ENCODE measurements around the gene COX20.
"Not testable (repeated sequence)": the region's sequence is repeated elsewhere in the genome, so short reads cannot be mapped to it uniquely, and the experiment has no call there.

Gene COX20, protein sequence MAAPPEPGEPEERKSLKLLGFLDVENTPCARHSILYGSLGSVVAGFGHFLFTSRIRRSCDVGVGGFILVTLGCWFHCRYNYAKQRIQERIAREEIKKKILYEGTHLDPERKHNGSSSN

DNA sequence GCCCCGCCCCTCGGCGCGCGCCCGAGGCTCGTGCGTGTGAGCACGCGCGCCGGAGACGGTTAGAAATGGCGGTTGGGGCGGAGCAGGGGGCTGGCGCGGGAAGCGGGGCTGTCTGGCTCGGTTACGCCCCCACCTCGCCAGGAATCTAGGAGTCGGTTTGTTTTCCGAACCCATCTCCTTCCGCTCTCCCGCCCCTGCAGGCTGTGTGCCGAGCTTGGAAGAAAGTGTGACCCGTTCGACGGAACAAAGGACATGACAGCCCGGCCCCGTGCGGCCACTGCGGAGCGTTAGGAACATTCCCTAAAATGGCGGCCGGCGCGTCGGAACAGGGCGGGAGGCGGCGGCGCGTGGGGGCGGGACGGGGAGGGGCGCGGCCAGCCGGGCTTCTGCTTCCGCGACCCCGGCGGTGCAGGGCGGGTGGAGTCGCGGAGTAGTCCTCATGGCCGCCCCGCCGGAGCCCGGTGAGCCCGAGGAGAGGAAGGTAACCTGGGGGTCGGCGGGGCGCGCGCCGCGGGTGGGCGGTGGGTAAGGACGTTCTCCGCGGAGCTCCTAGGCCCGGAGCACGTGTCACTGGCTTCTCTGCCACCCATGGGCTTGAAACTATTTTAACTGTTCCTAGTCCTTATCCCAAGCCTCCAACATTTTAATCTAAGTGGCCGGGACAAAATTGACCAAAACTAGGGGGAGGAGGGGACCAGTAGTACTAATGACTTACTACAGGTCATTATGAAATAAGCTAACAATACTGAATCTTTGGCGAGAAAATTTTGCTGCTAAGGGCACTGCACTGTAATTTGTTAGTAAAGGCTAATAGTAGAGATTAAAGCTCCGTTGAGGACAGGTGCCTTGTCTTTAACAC lies at the start of gene COX20:
Gene COX20 (plus strand): TSS at position 383 of the 859 bp plus-strand sequence. CDS start 57 bp downstream, at position 440.
- Histone ChIP-seq H3K27ac (peak within 1 kb of the TSS; percentile 94 to 100 (median 97)), H3K4me2 (peak within 1 kb of the TSS; percentile 72 to 93 (median 85)), H4K20me1 (peaks cover 0 to 37% (median 24%) of the 10 kb centered on the region in 11 experiments; a peak in 18 of 22 replicates), H3K36me3 (peaks cover 11 to 29% (median 22%) of the 10 kb centered on the region in 11 experiments), H3K9me3 (replicated peaks in 1 of 11) (no peaks in the 10 kb centered on the region), H3K4me1 (peaks cover 46 to 67% (median 59%) of the 10 kb centered on the region in 10 experiments), H3K27me3 (no peaks in the 10 kb centered on the region), H3K9ac (peak within 1 kb of the TSS; percentile 92 to 98 (median 97)), H3K4me3 (peak within 1 kb of the TSS; percentile 63 to 86 (median 76))
- TF ChIP-seq Cebpa-rat (IDR thresholded peaks at IDR 0.05), result no peak

DNA sequence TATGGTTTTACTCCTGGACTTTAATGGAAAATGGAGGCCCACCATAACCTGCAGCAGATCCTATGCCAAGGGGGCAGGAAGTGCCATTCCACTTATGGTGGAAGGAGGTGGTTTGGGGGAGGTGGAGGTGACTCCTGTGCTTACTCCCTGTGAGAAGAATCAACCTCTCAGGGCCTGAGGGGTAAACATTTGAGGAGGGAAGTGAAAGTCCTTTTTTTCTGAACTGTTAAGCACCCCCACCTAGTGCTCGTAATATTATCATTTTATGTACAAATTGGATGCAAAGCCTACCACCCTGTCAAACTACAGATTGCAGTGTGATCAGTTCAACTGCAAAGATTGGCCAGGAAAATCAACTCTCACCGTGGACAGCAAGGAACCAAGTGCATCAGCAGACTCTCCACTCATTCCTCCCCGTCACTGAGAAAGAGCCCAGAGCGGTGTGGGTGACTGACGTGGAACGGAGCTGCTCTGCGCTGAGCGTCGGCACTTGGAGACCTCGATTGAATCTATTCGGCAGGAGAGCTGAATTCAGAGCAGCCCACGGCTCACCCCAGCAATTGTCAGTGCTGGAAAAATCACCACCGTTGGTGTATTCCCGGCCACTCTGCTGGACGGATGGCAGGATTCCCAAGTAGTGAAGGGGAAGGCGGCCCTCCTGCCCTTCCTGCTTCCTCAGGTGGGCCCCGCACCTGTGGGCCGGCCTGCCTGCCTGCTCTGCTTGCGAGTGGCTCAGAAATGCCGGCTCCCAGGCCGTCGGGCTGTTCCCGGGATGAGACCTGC lies 46.8 kb upstream of the COX20 start:
- Histone ChIP-seq H3K4me1 (peaks cover 5 to 16% (median 14%) of the 10 kb centered on the region in 10 experiments; a peak in 18 of 20 replicates), H4K20me1 (no peaks in the 10 kb centered on the region), H3K4me2 (peak overlapping the region in 10 of 11 experiments; percentile 20 to 67 (median 50); a peak in 17 of 22 replicates), H3K27me3 (peaks cover 0 to 5% (median 0%) of the 10 kb centered on the region in 11 experiments; a peak in 3 of 22 replicates), H3K27ac (no peak overlapping the region), H3K36me3 (no peaks in the 10 kb centered on the region), H3K4me3 (no peak overlapping the region), H3K9me3 (replicated peaks in 1 of 11) (no peaks in the 10 kb centered on the region), H3K9ac (peak overlapping the region in 1 of 11 experiments; percentile 37; a peak in 1 of 22 replicates)
- no peak for TF ChIP-seq Cebpa-rat (IDR thresholded peaks at IDR 0.05)

DNA sequence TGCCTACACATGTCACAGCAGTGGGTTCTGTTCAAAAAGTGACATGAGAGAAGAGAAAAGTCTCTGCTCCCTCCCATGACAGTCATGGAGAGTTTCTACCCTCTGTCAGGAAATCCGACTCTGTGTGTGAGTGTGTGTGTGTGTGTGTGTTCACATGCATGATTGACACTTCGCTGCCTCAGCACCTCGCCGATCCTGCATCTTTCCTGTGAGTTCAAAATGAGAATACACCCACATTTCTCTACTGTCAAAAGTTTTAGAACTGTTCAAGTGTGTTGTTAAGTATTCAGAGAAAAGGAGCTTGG lies 46.2 kb upstream of the COX20 start:
- peak overlapping the region in 1 of 11 experiments; percentile 37; a peak in 1 of 22 replicates for H3K9ac ChIP-seq
- TF ChIP-seq Cebpa-rat (IDR thresholded peaks at IDR 0.05), result no peak
- H3K4me3 ChIP-seq, result no peak overlapping the region
- H3K27me3 ChIP-seq, result peaks cover 0 to 5% (median 0%) of the 10 kb centered on the region in 11 experiments; a peak in 3 of 22 replicates
- no peaks in the 10 kb centered on the region for H4K20me1 ChIP-seq
- H3K9me3 ChIP-seq (replicated peaks in 1 of 11), result no peaks in the 10 kb centered on the region
- peak overlapping the region in 10 of 11 experiments; percentile 20 to 67 (median 50); a peak in 17 of 22 replicates for H3K4me2 ChIP-seq
- H3K36me3 ChIP-seq, result no peaks in the 10 kb centered on the region
- no peak overlapping the region for H3K27ac ChIP-seq
- peaks cover 5 to 16% (median 14%) of the 10 kb centered on the region in 10 experiments; a peak in 18 of 20 replicates for H3K4me1 ChIP-seq

DNA sequence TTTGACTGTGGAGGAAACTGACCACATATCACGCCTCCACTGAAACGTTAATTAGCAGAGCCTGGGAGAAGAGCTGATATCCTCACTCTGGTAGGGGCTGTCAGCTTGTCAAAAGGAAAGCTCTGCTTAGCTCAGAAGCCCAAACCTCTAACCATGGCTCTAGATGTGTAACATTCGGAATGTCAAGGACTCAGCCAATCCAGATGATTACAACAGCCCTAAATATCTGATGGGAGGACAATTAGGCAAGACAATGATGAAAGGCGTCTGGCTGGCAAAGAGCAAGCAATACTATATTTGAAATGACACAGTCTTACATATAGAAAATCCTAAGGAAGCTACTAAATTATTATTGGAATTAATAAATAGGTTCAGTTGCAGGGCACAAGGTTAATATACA lies 45.7 kb upstream of the COX20 start:
- Histone ChIP-seq H3K4me3 (no peak overlapping the region), H3K9ac (0 out of 22 replicates have a peak overlapping the region, but pooled peaks of 1 of the 11 experiments have one; percentile 37), H3K9me3 (replicated peaks in 1 of 11) (no peaks in the 10 kb centered on the region), H3K27me3 (peaks cover 0 to 5% (median 0%) of the 10 kb centered on the region in 11 experiments; a peak in 3 of 22 replicates), H3K4me2 (peak overlapping the region in 7 of 11 experiments; percentile 20 to 67 (median 64); a peak in 11 of 22 replicates), H3K4me1 (peaks cover 5 to 16% (median 14%) of the 10 kb centered on the region in 10 experiments; a peak in 18 of 20 replicates), H4K20me1 (no peaks in the 10 kb centered on the region), H3K36me3 (no peaks in the 10 kb centered on the region), H3K27ac (no peak overlapping the region)
- TF ChIP-seq Cebpa-rat (IDR thresholded peaks at IDR 0.05), result no peak

DNA sequence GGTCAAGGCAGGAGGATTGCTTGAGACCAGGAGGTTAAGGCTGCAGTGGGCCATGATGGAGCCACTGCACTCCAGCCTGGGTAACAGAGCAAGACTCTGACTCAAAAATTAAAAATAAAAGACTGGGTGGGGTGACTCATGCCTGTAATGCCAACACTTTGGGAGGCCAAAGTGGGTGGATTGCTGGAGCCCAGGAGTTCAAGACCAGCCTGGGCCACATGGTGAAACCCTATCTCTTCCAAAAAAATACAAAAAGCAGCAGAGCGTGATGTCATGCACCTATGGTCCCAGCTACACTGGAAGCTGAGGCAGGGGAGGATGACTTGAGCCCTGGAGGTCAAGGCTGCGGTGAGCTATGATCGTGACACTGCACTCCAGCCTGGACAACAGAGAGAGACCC lies 44.4 kb upstream of the COX20 start:
- no peak overlapping the region for H3K4me3 ChIP-seq
- H3K4me2 ChIP-seq, result no peak overlapping the region
- H4K20me1 ChIP-seq, result no peaks in the 10 kb centered on the region
- H3K36me3 ChIP-seq, result no peaks in the 10 kb centered on the region
- H3K9me3 ChIP-seq (replicated peaks in 1 of 11), result no peaks in the 10 kb centered on the region
- peaks cover 5 to 16% (median 14%) of the 10 kb centered on the region in 10 experiments; a peak in 18 of 20 replicates for H3K4me1 ChIP-seq
- TF ChIP-seq Cebpa-rat (IDR thresholded peaks at IDR 0.05), result no peak
- peaks cover 0 to 5% (median 0%) of the 10 kb centered on the region in 11 experiments; a peak in 3 of 22 replicates for H3K27me3 ChIP-seq
- H3K27ac ChIP-seq, result no peak overlapping the region
- H3K9ac ChIP-seq, result no peak overlapping the region

DNA sequence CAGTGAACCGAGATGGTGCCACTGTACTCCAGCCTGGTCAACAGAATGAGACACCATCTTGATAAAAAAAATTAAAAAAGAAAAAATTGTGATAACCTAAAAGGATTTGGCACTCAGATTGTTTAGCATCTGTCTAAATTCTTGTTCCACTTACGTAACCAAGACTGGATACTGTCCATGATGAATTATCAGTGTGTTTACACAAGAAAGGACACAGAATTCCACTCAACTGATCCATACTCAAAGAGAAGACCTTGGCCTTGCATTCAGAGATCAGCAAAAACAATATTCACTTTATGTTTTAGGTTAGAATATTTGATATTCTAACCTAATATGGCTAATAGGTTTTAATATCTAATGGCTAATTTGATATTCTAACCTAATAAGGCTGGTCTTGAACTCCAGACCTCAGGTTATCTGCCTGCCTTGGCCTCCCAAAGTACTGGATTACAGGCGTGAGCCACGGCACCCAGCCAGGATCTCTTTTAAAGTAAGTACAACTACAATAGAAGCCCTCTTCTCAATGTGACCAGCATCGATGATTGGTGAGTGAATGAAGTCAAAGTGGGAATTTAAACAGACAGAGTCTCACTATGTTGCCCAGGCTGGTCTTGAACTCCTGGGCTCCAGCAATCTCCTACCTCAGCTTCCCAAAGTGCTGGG lies 43.1 kb upstream of the COX20 start:
- Histone ChIP-seq H3K9ac (no peak overlapping the region), H3K36me3 (no peaks in the 10 kb centered on the region), H3K27me3 (peaks cover 0 to 5% (median 0%) of the 10 kb centered on the region in 11 experiments; a peak in 3 of 22 replicates), H3K4me2 (no peak overlapping the region), H3K9me3 (replicated peaks in 1 of 11) (no peaks in the 10 kb centered on the region), H3K27ac (no peak overlapping the region), H3K4me3 (no peak overlapping the region), H3K4me1 (peaks cover 5 to 20% (median 15%) of the 10 kb centered on the region in 10 experiments; a peak in 18 of 20 replicates), H4K20me1 (no peaks in the 10 kb centered on the region)
- TF ChIP-seq Cebpa-rat (IDR thresholded peaks at IDR 0.05), result no peak

DNA sequence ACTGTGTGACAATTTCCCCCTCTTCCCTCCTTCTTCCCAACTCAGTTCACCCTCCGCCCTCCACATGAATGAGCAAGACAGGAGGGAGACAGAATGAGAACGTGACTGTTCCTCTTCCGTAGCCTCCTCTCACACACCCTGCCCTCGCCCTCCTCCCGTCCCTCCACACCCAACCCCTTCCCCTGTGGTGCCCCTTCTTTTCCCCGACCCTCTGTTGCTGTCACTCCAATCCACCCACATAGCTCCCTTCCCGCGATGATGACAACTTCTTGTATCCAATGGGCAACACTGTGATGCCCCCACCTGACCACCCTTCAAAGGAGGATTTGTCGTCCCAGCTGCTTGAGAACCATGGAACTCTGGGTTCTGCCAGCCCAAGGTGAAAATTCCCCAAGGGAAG lies 41.4 kb upstream of the COX20 start:
- peaks cover 1 to 25% (median 17%) of the 10 kb centered on the region in 10 experiments; a peak in 18 of 20 replicates for H3K4me1 ChIP-seq
- no peak for TF ChIP-seq Cebpa-rat (IDR thresholded peaks at IDR 0.05)
- H3K27ac ChIP-seq, result no peak overlapping the region
- no peak overlapping the region for H3K4me3 ChIP-seq
- no peaks in the 10 kb centered on the region for H3K9me3 ChIP-seq (replicated peaks in 1 of 11)
- H3K9ac ChIP-seq, result no peak overlapping the region
- H4K20me1 ChIP-seq, result no peaks in the 10 kb centered on the region
- H3K27me3 ChIP-seq, result peaks cover 0 to 2% (median 0%) of the 10 kb centered on the region in 11 experiments; a peak in 3 of 22 replicates
- no peaks in the 10 kb centered on the region for H3K36me3 ChIP-seq
- H3K4me2 ChIP-seq, result no peak overlapping the region

DNA sequence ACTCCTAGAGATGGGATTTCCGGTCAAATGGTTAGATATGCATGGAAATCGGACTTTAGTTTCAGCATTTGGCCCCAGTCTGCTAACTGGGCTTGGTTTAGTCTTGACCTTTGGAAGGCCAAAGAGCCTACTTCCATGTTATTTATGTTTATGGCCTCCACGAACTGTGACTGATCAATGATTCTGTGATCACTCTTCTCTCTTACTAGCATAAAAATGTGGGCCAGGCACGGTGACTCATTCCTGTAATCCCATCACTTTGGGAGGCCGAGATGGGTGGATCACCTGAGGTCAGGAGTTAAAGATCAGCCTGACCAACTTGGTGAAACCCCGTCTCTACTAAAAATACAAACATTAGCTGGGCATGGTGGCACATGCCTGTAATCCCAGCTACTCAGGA lies 40.9 kb upstream of the COX20 start:
- not testable (repeated sequence) for H3K4me2 ChIP-seq; H3K9ac ChIP-seq; H3K36me3 ChIP-seq; H4K20me1 ChIP-seq; H3K9me3 ChIP-seq (replicated peaks in 1 of 11); H3K4me3 ChIP-seq; H3K27ac ChIP-seq; H3K27me3 ChIP-seq
- H3K4me1 ChIP-seq, result peaks cover 0 to 20% (median 12%) of the 10 kb centered on the region in 10 experiments; a peak in 16 of 20 replicates
